HG02970 (cell line): ENCODE results near the gene PSMB11.

Experiments used
- ATAC-seq: cut with Tn5 transposase; IDR thresholded peaks from one replicate; pipeline ENCODE4 v1.9.1; 2021; ENCODE audit warnings: mild to moderate bottlenecking, moderate library complexity, moderate number of reproducible peaks; ENCODE audit not compliant: unreplicated experiment, low FRiP score

PSMB11 gene

DNA sequence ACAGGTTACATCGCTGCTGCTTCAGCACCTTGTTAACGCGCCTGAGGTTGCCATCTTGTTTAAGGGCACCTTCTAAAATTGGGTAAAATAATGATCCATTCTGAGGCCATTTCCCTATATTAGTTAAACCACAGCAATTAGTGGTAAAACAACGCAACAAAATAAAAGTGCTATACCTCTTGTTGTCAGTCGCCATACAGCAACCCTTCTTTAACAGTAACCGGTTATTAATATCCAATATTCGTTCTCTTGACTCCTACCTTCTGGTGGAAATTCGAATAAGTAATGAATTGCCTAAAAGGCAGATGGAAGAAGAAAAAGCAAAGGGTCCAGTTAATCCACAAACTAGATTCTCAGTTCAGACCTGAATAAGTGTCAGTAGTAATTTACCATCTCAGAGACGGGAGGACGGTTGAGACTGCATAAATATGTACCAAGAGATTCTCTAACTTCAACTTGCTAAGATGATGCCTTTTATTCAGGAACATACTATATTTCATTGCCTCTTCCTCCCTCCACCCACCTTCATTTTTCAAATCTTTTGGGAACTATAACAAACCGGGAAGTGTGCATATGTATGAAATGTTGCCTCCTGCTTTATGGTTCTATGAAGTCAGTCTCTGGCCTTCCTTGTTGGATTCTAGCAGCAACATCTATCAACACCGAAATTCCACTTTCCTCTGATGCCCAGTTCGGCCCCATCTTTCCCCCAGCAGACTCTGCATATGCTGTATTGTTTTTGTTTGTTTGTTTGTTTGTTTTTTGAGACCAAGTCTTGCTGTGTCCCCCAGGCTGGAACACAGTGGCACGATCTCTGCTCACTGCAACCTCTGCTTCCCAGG, 6.5 kb upstream of the PSMB11 start:
- no peak for ATAC-seq

DNA sequence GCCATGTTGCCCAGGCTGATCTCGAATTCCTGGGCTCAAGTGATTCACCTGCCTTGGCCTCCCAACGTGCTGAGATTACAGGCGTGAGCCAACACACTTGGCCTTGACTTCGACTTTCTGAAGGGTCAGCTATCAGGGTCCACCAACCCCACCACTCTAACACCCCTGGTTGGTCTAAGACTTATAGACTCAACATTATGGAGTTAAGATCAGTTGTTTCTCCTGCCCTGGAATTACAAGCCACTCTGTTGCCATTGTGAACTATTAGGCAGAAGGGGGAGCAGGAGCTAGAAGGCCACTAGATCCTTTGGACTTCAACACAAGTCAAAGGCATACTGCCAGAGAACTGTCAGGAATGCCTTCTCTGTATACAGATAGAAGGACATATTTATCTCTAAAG, 1.9 kb upstream of the PSMB11 start:
- no peak for ATAC-seq

DNA sequence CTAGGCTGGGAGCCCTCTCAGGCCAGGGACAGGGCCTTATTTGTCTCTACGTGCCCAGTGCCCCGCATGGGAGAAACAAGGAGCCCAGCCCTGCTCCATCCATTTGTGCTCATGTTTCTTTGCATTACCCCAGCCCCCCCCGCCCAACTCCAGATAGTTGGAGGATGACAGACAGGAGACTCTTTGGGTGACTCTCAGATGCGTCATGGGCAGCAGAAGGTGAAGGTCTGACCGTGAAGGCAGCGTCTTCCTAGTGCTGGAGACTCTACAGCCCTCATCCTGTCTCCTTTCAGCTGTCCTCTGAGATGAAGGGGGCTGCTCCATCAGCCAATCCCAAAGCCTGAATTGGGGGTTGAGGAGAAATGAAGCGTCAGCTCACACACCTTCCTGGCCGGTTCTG, 283 bp upstream of the PSMB11 start:
- ATAC-seq: no peak

DNA sequence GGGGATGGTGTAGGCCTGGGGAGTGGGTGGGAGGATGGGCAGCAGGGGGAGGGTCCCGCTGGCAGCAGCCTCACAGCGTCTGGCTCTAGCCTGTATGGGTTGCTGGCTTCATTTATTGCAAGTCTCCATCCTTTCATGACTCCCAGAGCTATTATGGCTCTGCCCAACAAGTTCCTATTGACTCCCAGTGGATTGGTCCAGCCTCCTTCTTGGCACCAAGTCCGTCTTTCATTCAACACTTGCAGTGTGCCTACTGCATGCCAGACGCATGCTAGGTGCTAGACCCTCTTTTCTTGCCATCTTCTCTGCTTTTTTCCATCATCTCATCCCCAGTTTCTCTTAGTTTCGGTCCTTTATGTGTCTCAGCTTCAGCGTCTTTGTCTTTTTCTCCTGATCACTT, 1.1 kb downstream of the PSMB11 start:
- no peak for ATAC-seq

DNA sequence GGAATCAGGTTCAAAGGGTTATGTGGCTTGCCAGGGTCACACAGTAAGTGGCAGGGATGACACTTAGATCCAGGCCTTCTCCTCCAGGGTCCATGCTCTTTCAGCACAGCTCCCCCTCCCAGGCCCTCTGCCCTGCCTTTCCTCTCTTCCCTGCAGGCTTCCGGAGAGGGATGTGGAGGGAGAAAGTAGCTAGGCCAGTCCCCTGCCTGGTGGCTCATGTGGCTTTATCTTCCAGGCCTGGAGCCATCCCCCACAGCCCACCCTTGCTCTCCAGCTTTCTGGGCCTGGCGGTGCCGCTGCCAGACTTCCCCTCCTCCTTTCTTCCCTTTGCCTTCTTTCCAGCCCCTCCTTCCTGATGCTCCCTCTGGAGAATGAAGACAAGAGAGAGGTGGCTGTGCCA, 1.7 kb downstream of the PSMB11 start:
- ATAC-seq: no peak

DNA sequence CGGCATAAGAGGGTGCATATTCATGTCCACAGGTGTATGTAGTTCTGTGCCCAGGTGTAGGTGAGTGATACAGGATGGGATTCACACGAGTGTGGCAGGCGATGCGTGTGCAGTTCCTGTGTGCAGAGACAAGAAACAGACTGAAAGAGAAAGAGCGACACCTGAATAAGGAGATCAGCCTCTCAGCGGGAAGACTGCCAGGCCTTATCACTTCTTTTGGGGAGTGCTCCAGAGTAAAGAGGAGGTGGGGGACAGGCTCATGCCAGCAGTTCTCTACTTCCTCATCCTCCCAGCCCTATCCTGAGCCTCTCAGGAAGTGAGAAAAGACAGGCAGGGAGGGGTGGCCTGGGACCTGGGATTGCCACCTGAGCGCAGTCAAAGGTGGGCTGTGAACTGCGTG, 2.8 kb downstream of the PSMB11 start:
- no peak for ATAC-seq

DNA sequence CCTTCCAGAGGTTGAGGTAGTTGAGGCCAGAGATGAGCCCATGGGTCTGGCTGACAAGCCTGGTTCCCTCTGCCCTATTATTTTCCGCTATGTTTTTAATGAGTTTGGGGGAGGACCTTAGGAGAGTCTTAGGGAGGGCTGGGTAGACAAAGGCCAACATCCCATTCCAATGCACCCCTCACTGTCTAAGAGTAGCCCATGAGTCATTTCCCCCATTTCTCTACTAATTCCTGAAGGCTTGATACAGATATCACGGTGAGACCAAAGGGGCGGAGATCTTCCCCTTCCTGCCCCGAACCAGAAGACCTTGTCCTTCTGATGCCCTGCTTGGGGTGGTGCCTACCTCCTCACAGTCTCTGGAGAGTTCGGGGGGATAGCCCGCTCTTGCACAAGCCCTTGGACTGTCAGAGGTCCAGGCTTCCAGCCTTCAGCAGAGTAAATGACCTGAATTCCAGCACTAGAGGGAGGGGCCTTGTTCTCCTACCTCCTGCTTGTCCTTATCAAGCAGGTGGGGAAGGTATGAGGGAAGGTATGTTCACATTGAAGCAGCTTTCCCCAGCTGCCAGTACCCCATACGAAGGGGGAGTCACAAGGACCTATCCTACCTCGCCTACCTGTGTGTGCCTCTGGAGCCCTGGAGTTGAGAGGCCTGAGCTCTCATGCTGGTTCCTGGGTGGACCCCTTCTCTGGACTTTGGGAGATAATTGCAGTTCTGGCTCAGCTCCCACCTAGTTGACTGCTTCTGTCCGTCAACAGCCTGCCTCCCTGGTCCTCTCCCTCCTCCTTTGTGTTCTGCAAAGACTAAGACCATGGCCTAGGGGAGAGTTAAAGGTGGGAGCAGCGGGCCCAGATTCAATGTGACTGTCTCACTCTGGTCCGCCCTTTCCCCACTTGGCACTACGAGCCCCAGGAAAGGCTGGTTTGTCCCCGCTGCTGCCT, 3.7 kb downstream of the PSMB11 start:
- no peak for ATAC-seq

DNA sequence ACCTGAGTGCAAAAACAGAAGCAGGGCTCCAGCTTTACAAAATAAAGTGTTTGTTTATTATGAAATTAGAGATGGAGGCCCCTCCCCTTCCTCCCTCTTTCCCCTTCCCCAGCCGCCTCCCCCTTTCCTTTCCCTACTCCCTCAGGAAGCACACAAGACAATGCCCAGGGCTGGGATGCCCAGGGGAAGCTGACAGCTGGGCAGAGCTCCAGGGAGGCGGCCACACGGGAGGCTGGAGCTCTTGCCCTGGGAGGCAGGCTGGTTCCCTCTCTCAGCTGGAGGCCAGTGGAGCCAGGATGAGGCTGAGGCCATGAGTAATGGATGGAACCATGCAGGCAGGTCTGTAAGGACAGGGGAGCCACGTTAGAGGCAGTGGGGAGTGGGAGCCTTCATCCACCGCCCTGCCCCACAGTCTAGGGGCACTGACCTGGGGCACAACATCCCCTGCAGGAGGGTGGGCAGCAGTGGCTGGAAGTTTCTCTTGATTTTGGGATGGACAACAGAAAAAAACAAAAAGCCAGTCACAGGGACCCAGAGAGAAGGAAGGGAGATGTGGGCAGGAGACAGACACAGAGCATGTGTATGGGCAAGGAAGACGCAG, 5.1 kb downstream of the PSMB11 start:
- ATAC-seq: no peak

DNA sequence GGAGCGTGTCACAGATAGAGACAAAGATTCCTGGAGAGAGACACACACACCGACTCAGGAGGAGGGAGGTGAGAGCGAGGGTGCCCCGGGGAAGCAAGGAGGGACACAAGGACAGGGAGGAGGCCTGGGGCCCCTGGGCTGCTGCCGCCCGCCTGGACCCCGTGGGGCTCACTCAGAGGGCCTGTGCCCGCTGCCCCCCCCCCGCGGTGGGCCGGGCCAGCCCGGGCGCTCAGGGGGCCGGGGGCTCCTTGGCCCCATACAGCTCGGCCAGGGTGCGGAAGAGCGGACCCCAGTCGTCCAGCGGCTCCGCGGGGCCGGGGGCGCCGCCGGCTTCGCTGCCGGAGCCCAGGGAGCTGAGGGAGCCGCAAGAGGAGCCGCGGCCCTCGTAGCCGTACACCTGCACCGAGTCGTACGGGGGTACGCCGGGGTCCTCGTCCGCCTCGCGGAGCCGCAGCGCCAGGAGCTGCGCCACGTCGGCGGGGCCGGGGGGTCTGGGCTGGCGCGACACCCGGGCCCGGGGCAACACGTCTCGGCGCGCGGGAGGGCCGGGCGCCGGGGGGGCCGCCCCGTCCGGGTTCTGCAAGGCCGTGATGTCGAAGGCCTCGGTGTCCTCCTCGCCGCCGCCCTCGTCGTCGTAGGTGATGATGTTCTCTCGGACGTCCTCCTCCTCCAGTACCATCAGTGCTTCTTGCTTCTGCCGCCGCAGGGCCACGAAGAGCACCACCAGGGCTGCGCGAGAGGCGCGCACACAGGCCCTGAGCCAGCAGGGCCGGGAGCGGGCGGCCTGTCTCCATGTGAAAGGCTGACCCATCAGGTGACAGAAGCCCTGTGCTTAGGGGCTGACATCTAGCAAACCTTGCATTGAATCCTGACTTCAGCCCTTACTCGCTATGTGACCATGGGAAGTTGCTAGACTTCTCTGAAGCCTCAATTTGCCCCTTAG, 6.0 kb downstream of the PSMB11 start:
- no peak for ATAC-seq

DNA sequence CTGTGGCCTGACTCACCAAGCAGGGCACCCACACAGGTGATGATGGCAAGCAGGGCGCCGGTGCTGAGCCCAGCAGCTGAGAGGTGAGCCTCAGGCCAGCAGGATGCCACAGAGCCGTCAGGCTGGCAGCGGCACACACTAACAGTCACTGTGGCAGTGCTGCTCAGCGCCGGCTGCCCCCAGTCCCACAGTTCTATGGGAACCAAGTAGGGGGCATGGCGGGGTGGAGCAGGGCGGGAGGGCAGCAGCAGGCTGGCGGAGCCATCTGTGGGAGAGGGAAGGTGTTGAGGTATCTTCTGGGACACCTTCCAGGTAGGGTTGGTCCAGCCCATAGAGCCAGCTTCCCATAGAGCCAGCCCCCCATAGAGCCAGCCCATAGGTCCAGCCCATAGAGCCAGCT, 7.0 kb downstream of the PSMB11 start:
- ATAC-seq: no peak

DNA sequence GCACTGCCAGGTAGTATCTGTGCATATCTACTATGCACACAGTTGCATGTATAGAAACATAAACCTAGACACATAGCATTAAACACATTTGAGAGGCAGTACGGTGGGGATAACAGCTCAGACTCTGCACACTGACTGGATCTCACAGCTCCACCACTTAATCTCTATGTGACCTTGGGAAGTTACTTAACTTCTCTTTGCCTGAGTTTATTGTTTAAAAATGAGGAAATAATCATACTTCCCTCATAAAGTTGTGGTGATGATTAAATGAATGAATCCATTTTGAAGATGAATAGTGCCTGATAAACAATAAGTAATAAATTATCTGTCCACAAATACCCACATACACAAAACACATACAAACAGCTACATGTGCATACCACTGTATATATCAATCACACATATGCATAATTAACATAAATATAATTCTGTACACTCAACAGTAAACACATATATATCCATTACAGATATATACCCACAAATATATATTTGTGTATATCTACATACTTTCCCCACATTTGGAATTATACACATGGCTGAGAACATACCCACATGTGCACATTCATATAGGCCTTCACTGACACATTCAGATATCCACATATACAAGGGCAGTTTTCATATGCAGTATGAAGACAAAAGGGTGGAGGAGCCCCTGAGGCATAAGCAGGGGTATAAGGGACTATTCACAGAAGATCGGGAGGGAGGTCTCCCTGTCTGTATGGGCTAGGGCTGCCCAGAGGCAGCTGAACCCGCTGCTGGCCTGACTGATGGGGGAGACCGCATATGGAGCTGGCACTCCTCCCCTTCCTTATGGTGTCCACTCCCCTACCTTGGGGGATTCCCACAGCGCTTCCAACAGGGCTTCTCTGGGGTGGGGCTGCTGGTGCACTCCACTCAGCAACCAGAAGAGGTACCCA, 9.4 kb downstream of the PSMB11 start:
- no peak for ATAC-seq

DNA sequence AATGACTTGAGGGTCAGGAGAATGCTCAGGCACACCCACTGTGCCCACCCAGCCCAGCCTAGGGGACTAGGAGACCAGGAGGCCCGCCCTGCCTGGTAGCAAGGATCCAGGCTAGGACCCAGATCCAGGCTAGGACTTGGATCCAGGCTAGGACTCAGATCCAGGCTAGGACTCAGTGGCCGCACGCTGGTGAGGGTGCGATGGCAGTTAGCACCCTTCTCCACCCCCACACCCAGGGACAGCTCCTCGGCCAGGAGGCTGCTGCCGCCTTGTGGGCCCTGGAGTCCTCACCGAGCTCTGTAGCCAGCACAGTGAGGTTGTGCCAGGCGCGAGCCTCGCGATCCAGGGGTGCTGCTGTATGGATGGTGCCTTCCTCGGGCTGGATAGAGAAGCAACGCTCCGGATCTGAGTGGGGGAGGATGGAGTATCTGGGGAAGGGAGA, 10.2 kb downstream of the PSMB11 start:
- ATAC-seq: no peak

DNA sequence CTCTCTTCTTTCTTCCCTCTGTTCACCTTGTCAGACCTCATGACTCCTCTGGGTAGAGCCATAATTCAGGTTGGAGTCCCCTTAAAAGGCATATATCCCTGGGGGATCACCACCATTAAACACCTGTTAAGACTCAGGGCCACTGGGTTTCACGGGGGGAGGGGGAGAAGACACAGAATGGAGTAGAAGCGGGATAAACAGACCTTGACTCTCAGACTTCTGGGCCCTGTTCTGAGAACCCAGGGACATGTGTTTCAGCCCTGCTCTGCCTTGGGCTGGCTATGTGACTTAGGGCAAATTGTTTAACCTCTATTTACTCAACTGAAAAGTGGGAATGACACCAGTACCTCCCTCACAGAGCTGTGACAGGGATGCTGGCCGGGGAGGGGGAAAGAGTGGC, 10.7 kb downstream of the PSMB11 start:
- no peak for ATAC-seq

DNA sequence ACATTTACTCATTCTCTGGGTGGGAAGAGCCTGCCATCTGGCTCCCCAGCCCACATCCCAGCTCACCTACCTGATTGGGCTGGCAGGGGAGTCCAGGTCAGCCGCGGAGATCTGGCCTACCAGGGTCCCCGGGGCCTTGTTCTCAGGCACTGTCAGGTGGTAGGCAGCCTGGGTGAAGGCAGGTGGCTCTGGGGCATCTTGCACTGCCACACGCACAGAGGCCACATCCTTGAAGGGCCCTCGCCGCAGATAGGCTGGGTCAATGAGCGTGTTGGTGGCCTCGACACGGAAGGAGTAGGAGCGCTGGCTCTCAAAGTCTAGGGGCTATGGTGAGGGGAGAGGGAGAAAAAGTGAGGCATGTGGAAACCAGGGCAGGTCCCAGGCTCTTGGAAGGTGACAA, 11.4 kb downstream of the PSMB11 start:
- ATAC-seq: no peak

DNA sequence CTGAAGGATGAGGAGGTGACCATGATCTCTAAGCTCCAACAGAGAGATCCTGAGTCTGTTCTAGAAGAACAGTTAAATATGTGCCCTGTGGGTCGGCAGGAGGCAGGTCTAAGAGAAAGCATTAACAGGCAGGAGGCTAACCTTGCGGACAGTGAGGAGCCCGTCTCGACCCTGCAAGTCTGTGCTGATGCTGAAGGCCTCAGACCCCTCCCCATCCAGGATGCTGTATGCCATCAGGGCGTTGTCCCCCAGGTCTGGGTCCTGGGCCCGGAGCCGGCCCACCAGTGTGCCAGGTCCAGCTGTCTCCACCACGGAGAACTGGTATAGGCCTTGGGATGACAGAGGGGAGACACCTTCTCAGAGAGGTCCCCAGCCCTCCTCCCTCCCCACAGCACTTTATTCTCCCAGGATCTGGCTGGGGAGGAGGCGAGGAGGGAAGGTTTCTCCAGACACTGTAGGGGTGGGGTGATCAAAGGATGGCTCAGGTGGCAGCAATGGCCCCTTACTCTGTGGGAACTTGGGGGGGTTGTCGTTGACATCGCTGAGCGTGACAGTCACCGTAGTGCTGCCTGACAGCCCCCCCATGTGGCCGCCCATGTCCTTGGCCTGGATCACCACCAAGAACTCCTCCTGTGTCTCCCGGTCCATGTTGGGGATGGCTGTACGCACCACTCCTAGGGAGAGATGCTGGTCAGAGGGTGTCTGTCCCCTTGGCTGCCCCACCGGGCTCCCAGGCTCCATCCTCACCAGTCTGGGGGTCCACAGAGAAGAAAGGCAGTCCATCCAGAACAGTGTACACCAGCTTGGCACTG, 12.2 kb downstream of the PSMB11 start:
- ATAC-seq: no peak

DNA sequence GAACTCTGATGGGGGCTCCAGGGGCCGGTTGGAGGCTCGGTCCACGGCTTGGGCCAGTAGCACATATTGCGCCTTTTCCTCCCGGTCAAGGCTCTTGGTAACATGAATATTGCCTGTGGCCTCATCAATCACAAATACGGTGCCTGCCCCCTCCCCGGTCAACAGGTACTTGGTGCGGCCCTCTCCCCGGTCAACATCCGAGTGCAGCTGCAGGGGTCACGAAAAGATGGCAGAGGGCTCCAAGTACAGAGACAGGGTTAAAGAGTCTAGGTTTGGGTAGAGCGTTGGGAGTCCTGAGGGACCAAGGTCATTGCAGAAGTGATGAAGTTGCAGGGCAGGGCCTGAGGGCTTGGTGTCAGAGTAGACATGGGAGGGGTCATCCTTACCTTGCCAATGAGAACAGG, 13.1 kb downstream of the PSMB11 start:
- ATAC-seq: no peak

DNA sequence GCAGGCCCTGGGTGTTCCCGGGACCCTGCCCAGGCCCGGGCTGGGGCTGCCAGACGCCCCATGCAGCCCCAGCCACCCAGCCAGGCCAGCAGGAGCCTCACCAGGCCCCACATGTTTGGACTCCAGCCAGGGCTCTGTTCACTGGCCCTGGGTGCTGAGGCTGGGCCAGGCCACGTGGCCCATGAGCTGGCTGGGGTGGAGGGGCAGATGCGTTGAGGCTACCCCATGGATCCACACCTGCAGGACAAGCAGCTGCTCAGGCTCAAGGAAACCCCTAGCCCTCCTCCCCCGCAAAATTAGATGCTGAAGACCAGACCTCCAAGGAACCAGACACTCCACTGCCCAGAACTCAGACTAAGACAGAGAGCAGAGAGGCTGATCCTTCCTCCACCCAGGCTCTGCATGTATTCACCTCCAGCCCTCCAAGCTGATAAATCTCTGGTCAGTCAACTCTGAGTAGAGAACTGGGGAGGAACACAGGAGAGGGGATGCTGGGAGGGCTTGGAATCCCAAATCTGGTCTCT, 13.7 kb downstream of the PSMB11 start:
- no peak for ATAC-seq
